Esophagus (tissue), 2 donors: ENCODE results near the gene SLC25A13. TPM values are rescaled to one million over a fixed set of nuclear protein-coding genes. Genes with fewer than 3 reads are reported as not detected.

Source experiments
- H3K27ac ChIP-seq, 2 donors: one replicate each; pipeline ENCODE4 v1.5.1; 2013; ENCODE audit warnings: low read depth in 2 of 2, mild to moderate bottlenecking in 2 of 2, inconsistent platforms in 1 of 2, low read length in 1 of 2, moderate library complexity in 1 of 2
- H3K27me3 ChIP-seq, 2 donors: one replicate each; pipeline ENCODE4 v1.6.1; 2013; ENCODE audit warnings: low read length in 2 of 2, control low read depth in 1 of 2, mild to moderate bottlenecking in 1 of 2; ENCODE audit not compliant: insufficient read depth in 2 of 2, control insufficient read depth in 1 of 2
- H3K36me3 ChIP-seq, 2 donors: one replicate each; pipeline ENCODE4 v1.6.1; 2013; ENCODE audit warnings: low read length in 1 of 2; ENCODE audit not compliant: control insufficient read depth in 2 of 2, insufficient read depth in 2 of 2
- H3K4me1 ChIP-seq, 2 donors: one replicate each; pipeline ENCODE4 v1.6.1; 2013; ENCODE audit warnings: low read length in 1 of 2; ENCODE audit not compliant: control insufficient read depth in 2 of 2, insufficient read depth in 2 of 2
- H3K4me3 ChIP-seq, 2 donors: one replicate each; pipeline ENCODE4 v1.5.1; 2013; ENCODE audit warnings: low read length in 2 of 2, mild to moderate bottlenecking in 2 of 2, low read depth in 1 of 2, moderate library complexity in 1 of 2
- H3K9me3 ChIP-seq, 2 donors: one replicate each; pipeline ENCODE4 v1.6.1; 2013; ENCODE audit warnings: mild to moderate bottlenecking in 2 of 2, low read depth in 1 of 2, low read length in 1 of 2, moderate library complexity in 1 of 2; ENCODE audit not compliant: control insufficient read depth in 2 of 2, insufficient read depth in 1 of 2
- WGBS, 2 donors: extraction: QIAGEN DNeasy Blood & Tissue Kit; methylation state at CpG; one replicate each; pipeline ENCODE4 v1.1.7; 2013; 5-methylcytosine and 5-hydroxymethylcytosine counted together
- polyA plus RNA-seq, 2 donors: library from polyadenylated mRNA; stranded (reverse); fragments of 200-250 nt; gene quantifications; one replicate each; pipeline ENCODE4 v1.2.3, GENCODE V29; 2013
- donor health status: healthy with polysubstance abuse.
- donor health status: Bipolar disorder and iron deficiency.

SLC25A13 gene
- polyA plus RNA-seq, 2 donors = 4.8 to 10.0 TPM

DNA sequence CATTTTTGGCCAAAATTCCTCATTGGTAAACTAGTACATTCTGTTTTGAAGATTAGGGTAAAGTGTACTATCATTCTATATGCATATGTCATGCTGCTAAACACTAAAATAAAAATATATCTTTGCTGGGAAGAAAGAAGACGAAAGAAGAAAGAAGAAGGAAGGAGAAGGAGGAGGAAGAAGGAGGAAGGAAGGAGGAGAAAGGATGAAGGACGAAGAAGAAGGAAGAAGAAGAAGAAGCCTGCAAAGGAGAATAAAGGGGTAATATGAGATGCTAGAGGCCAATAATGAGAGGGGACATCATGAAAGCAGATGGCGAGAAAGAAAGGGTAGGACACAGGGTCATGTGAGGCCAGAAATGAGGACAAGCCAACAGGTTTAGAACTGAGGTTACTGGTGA, 8.0 kb downstream of the SLC25A13 start:
- Histone ChIP-seq H3K27me3 (no peaks in the 10 kb centered on the region), H3K4me3 (no peak overlapping the region), H3K4me1 (no peaks in the 10 kb centered on the region), H3K36me3 (no peaks in the 10 kb centered on the region), H3K9me3 (no peaks in the 10 kb centered on the region), H3K27ac (no peak overlapping the region)
- 93 to 96% methylated on average over 3 of the region's 3 CpGs for WGBS, 2 donors

GRCh38 chr7:96312502-96312901, 9.4 kb downstream of the SLC25A13 start:
- peaks cover 0 to 2% of the 10 kb centered on the region in 2 donors for H3K4me1 ChIP-seq
- no peaks in the 10 kb centered on the region for H3K27me3 ChIP-seq
- 95 to 96% methylated on average over 4 of the region's 4 CpGs for WGBS, 2 donors
- no peak overlapping the region for H3K27ac ChIP-seq
- no peaks in the 10 kb centered on the region for H3K36me3 ChIP-seq
- H3K9me3 ChIP-seq = no peaks in the 10 kb centered on the region
- H3K4me3 ChIP-seq = no peak overlapping the region

GRCh38 chr7:96311967-96312366, 9.9 kb downstream of the SLC25A13 start:
- 69 to 81% methylated on average over 2 of the region's 2 CpGs for WGBS, 2 donors
- H3K27ac ChIP-seq = no peak overlapping the region
- H3K36me3 ChIP-seq = no peaks in the 10 kb centered on the region
- no peaks in the 10 kb centered on the region for H3K27me3 ChIP-seq
- no peaks in the 10 kb centered on the region for H3K9me3 ChIP-seq
- H3K4me3 ChIP-seq = no peak overlapping the region
- H3K4me1 ChIP-seq = peaks cover 0 to 2% of the 10 kb centered on the region in 2 donors

- Histone ChIP-seq H3K4me3 (no peak overlapping the region), H3K4me1 (peaks cover 0 to 2% of the 10 kb centered on the region in 2 donors), H3K36me3 (no peaks in the 10 kb centered on the region), H3K9me3 (no peaks in the 10 kb centered on the region), H3K27ac (no peak overlapping the region), H3K27me3 (no peaks in the 10 kb centered on the region)
- 47 to 49% methylated on average over 3 of the region's 3 CpGs for WGBS, 2 donors
Observed at GRCh38 chr7:96310110-96310509, 11.8 kb downstream of the SLC25A13 start.

DNA sequence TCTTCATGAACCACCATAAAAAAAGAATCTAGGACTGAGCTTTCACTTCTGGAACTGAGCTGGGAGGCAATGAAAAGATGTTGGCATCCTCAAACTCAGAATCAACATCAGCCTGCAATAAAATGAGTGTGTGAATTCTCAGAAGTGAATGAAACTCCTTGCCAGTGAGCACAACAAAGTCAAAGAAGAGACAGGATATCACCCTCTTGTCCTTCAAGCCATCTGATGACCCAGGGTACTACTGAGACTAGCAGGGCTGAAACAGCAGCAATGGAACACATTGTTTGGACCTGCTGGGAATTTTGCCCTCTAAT, 13.0 kb downstream of the SLC25A13 start:
- Histone ChIP-seq H3K27me3 (no peaks in the 10 kb centered on the region), H3K9me3 (no peaks in the 10 kb centered on the region), H3K36me3 (no peaks in the 10 kb centered on the region), H3K27ac (no peak overlapping the region), H3K4me3 (no peak overlapping the region), H3K4me1 (peaks cover 0 to 2% of the 10 kb centered on the region in 2 donors)

GRCh38 chr7:96308253-96308949, 13.5 kb downstream of the SLC25A13 start:
- Histone ChIP-seq H3K9me3 (no peaks in the 10 kb centered on the region), H3K4me1 (peaks cover 2% of the 10 kb centered on the region in 2 donors), H3K4me3 (no peak overlapping the region), H3K27ac (no peak overlapping the region), H3K27me3 (no peaks in the 10 kb centered on the region), H3K36me3 (no peaks in the 10 kb centered on the region)
- WGBS, 2 donors = 83 to 92% methylated on average over 4 of the region's 4 CpGs

GRCh38 chr7:96306385-96307125, 15.3 kb downstream of the SLC25A13 start:
- WGBS, 2 donors = 71 to 77% methylated on average over 8 of the region's 8 CpGs
- Histone ChIP-seq H3K4me1 (peaks cover 2% of the 10 kb centered on the region in 2 donors), H3K27ac (no peak overlapping the region), H3K9me3 (no peaks in the 10 kb centered on the region), H3K4me3 (no peak overlapping the region), H3K27me3 (no peaks in the 10 kb centered on the region), H3K36me3 (no peaks in the 10 kb centered on the region)

- H3K27ac ChIP-seq = no peak overlapping the region
- H3K4me3 ChIP-seq = no peak overlapping the region
- H3K27me3 ChIP-seq = no peaks in the 10 kb centered on the region
- no peaks in the 10 kb centered on the region for H3K9me3 ChIP-seq
- no peaks in the 10 kb centered on the region for H3K36me3 ChIP-seq
- H3K4me1 ChIP-seq = peaks cover 2% of the 10 kb centered on the region in 2 donors
- WGBS, 2 donors = 93 to 95% methylated on average over 2 of the region's 2 CpGs
Observed at GRCh38 chr7:96305915-96306314, 16.0 kb downstream of the SLC25A13 start.

GRCh38 chr7:96304573-96304972, 17.3 kb downstream of the SLC25A13 start:
- Histone ChIP-seq H3K4me1 (peaks cover 2% of the 10 kb centered on the region in 2 donors), H3K9me3 (no peaks in the 10 kb centered on the region), H3K4me3 (no peak overlapping the region), H3K27ac (no peak overlapping the region), H3K27me3 (no peaks in the 10 kb centered on the region), H3K36me3 (no peaks in the 10 kb centered on the region)
- WGBS, 2 donors = 76 to 86% methylated on average over 3 of the region's 3 CpGs
